Hematopoietic multipotent progenitor cell treated with erythropoietin and hydrocortisone succinate and interleukin-3 and kit ligand, for 15 days (in vitro differentiated cells): Measurements from ENCODE around the gene CST9.
"Not testable (repeated sequence)": the region's sequence is repeated elsewhere in the genome, so short reads cannot be mapped to it uniquely, and the experiment has no call there.

Source experiments
- DNase-seq: peaks from one replicate; pipeline ENCODE4 v3.0.0-alpha.2; 2015; ENCODE audit warnings: low spot score

The CST9 gene

DNA sequence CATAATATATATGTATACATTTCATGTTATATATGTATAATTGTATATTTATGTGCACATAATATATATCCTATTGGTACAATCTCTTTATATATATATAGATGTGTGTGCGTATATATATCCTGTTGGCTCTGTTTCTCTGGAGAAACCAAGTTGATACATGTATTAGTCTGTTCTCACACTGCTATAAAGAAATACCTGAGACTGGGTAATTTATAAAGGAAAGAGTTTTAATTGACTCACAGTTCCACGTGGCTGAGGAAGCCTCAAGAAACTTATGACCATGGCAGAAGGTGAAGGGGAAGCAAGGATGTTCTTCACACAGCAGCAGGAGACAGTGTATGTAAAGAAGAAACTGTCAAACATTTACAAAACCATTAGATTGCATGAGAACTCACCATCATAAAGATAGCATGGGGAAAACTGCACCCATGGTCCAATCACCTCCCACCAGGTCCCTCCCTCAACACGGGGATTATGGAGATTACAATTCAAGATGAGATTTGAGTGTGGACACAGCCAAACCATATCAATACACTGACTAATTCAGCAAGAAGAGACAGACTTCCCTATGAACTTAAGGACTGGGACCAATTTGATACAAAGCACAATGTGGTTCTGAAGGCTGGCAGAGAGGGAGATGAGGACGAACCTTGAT lies 18.1 kb upstream of the CST9 start:
- DNase-seq, result no peak

- DNase-seq, result no peak
These were observed 17.2 kb upstream of the CST9 start for GRCh38 chr20:23622839-23623343.

GRCh38 chr20:23622401-23622800 lies 16.7 kb upstream of the CST9 start:
- not testable (repeated sequence) for DNase-seq

DNA sequence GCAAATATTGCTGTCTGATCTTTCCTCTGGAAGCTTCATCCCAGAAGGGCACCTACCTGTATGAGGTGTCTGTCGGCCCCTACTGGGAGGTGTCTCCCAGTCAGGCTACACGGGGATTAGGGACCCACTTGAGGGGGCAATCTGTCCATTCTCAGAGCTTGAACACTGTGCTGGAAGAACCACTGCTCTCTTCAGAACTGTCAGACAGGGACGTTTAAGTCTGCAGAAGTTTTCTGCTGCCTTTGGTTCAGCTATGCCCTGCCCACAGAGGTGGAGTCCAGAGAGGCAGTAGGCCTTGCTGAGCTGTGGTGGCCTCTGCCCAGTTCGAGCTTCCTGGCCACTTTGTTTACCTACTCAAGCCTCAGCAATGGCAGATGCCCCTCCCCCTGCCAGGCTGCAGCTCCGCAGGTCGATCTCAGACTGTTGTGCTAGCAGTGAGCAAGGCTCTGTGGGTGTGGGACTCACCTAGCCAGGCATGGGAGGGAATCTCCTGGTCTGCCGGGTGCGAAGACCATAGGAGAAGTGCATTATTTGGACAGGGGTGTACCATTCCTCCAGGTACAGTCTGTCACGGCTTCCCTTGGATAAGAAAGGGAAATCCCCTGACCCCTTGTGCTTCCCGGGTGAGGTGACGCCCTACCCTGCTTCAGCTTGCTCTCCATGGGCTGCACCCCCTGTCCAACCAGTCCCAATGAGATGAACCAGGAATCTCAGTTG lies 15.1 kb upstream of the CST9 start:
- not testable (repeated sequence) for DNase-seq

DNA sequence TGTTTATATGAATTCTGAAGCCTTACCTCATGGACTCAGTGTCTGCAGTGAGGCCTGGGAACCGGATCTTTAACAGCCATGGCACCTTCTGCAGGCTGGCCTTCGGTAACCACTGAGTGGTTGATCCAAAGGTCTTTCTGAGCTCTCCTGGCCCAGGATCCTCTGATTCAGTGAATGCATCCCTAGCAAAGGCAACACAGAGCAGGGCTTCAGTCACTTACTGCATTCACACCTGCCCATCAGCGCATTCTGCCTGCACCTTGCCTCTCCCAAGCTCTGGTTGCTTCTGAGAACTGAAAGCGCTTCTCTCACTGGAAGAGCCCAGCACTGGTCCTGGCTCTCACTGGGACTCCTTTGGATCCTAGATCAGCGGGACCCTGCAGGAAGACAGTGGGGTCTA lies 8.4 kb upstream of the CST9 start:
- DNase-seq, result no peak

DNA sequence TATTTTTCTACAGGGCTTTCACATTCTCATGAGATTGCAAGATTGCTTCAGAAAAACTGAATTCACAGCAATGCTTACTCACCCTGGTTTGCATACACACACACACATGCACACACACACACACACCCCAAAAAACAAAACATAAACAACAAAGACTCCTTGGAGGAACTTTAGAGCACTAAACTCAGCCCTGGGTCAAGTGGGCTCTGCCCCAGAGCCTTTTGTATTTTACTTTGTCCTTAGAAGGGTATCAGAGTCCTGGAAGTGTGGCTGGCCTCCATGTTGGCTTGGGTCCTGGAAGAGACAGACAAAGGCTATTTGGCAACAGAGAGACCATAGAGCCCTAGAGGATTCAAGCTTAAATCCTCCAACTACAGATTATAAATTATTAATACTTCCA lies 8.0 kb upstream of the CST9 start:
- DNase-seq, result no peak

DNA sequence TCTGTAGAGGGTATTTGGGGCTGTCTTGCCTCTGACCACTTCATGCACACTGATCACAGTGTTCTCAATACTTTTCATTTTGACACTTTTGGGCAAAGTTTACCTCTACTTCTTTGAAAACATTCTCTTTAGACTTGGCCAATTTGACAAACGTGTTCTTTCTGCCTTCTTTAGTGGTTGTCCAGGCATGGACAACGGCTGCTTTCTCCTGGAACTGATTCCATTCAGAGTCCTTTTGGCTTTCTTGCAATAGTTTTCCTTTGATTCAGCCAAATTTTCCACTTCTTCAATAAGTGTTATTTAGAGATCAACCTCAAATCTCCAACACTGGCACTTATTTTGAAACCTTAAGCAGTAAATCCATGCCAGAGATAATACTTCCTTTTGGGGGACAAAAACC lies 6.7 kb upstream of the CST9 start:
- DNase-seq, result no peak

- no peak for DNase-seq
These were observed 3.9 kb upstream of the CST9 start for GRCh38 chr20:23609486-23610109.

DNA sequence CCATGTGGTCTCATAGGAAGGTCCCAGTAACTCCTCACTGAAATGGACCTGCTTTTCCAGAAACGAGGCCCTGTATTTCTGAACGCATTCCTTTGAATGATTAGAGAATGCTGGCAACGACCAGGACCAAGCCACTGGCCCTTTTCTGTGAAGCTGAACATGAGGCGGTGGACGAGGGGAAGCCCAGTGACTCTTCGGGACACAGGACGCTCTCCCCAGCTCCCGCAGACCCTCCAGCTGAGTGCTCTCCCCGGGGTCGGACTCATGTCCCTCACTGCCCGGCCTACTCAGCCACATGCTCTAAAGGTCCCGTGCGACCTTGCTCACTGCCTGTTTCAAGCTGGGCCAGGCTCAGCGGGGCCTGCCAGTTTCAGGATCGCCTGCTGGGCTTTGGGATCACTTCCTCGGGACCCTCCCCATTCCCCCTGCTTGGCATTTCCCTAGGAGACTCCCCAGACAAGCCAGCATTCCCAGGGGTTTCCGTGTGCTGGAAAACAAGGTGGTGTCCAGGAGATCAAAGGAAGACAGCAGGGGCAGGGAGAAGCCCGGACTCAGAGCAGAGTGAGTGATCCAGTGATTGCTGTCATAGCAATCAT lies 2.6 kb upstream of the CST9 start:
- no peak for DNase-seq

- no peak for DNase-seq
These were observed 2.0 kb upstream of the CST9 start for GRCh38 chr20:23607497-23608245.

- peak; percentile 23 for DNase-seq
These were observed 934 bp upstream of the CST9 start for GRCh38 chr20:23606652-23607049.

DNA sequence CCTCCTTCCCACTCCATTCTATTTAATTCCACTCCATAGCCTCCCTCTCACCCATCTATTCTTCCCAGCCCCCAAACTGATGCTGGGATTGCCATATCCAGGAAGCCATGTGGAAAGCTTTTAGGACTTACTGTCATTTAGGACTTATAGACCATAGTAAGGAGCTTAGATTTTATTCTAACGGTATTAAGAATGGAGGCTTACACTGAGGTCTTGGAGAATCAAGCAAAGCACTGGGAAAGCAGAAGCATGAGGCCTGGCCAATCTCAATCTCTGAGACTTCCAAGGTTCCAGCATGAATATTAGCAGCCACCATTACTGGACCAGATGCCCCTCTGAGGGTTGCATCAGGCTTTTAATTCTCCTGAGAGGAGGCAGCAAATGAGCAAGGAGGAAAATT lies 1.4 kb downstream of the CST9 start:
- no peak for DNase-seq

GRCh38 chr20:23603321-23603720 lies 2.4 kb downstream of the CST9 start:
- DNase-seq, result no peak

DNA sequence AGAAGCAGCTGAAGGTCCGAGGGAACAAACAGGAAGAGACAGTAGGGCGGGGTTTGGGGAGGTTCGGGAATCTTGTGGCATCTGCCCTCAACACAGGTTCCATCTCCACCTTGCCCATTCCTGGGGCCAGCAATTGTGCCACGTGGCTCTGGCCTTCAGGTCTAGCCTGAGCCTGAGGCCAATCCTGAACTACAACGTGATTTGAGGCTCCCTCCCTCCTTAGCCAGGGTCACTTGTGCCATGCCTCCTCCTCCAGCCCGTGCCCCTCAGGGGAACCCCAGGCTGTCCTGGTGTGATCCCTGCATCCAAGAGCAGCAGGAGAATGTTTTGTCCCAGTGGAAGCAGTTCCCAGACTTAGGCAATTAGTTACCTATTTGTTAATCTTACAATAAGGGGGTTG lies 3.0 kb downstream of the CST9 start:
- no peak for DNase-seq

DNA sequence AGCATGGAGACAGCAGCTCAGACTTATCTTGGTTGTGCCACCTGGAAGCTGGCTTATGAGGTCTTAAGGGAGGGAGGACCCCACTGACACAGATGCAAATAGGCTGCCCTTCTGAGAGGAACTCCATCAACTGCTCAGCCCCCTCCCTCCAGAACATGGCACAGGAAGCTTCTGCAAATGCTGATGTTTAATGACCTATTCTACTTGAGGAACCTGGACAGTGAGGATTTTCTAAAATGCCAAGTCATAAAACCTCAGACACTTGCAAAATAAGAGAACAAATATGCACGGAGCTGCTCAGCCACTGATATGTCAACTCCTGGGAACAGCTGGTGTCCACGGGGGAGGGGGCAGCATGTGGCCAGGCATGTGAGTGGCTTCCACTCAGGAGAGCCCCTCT lies 3.5 kb downstream of the CST9 start:
- DNase-seq, result no peak

DNA sequence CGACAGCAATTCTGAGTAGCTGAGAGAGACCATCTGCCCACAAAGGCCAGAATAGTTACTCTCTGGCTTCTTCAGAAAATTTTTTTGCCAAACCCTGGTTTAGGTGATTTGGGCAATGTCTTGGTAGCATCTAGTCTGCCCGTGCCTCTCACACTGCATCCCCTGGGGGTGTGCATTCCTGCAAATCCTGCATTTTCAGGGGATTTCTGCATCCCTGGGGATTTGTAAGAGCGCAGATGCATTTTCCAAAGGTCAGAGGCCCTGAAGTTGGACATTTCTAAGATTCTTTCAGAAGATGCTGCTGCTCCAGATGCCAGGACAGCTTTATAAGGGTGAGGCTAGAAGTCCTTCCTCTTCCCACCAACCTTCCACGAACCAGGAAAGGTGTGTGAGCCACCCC lies 4.0 kb downstream of the CST9 start:
- no peak for DNase-seq

DNA sequence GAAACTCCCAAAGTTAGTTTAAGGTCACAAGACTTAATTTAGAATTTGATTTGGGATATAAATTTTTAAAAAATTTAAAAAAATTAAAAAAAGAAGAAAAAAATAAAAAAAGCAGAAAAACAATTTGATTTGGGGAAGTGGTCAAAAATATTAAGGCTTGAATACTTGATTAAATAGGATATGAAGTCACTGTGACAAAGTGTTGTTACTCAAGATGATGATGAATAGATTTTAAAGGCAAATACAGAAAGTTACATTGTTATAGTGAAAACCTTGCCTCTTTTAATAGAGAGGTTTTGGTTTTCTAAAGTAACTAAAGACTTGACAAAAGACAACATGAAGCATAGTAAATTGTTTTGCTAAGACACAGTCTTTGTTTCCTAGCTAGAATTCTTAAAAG lies 7.2 kb downstream of the CST9 start:
- DNase-seq, result no peak

DNA sequence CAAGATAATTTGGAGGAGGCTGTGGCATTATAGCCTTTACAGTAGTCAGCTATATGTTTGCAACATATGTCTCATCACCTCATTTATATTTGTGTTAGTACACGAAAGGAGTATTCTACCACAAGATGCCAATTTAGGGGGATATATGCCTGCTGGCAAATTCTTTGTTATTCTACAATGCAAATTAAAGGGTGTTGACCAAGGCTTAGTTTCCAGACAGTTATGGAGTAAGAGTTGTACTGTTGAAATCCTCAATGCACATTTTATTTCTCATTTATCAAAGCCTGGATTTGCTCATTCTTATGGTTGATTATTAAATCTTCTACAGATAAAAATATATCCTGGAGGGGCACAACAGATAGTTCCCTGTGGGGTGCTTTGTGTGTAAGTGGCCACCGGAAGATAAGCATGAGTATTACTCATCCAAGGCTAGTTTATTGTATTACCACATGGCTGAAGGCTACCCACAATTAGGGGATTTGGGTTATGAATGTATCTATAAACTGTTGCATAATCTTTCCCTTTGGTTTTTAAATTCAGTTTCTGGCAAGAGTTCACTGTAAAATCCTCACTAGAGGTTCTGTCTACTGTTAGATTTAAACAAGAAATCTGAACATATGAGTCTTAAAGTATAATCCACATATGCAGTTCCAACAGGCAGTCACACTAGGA lies 9.0 kb downstream of the CST9 start:
- no peak for DNase-seq

- no peak for DNase-seq
These were observed 9.8 kb downstream of the CST9 start for GRCh38 chr20:23595941-23596340.

DNA sequence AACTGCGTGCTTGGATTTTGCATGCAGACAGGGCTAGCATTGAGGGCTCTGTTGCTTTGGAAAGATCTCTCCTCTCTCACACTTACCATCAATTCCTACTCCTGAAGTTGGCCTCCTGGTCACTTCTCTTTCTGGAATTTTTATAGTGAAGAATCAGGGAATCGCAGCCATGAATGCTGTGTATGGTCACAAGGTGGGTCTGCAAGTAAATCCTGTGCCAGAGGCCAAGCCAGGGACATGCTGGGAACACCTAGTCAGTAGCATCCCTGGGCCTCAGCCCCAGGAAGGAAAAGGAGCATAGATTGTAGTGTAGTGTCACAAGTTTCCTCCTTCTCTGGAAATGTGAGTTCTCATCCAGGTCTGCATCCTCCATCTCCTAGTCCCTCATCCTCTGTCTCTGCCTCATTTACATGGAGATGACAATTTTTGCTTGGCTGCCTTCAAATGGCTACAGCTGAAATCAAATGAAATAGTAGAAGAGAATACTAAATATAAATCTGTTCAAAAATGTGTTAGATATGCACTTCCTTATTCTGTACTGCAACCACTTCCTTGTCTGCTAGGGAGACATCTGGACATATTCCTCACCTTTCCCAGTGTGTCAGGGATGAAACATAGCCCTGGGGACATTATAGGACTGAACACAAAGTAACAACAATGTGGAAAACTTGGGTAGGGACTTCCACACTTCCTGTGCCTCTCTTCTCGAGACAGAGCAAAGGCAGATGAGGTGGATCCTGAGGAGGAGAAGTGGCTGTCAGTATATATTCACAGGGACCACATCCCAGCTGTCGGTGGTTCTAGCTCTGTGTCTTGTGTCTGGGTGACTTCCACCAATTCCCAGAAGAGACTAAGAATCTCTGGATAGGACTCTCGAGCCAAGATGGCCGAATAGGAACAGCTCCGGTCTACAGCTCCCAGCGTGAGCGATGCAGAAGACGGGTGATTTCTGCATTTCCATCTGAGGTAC lies 17.0 kb downstream of the CST9 start:
- DNase-seq, result no peak
